Measurements from ENCODE around the gene SAE1. TPM values are rescaled to one million over a fixed set of nuclear protein-coding genes. Genes with fewer than 3 reads are reported as not detected.
"Not testable (repeated sequence)": the region's sequence is repeated elsewhere in the genome, so short reads cannot be mapped to it uniquely, and the experiment has no call there.

Gene SAE1
- total RNA-seq, 1 donor from 2014 or later: 41.9 TPM

DNA sequence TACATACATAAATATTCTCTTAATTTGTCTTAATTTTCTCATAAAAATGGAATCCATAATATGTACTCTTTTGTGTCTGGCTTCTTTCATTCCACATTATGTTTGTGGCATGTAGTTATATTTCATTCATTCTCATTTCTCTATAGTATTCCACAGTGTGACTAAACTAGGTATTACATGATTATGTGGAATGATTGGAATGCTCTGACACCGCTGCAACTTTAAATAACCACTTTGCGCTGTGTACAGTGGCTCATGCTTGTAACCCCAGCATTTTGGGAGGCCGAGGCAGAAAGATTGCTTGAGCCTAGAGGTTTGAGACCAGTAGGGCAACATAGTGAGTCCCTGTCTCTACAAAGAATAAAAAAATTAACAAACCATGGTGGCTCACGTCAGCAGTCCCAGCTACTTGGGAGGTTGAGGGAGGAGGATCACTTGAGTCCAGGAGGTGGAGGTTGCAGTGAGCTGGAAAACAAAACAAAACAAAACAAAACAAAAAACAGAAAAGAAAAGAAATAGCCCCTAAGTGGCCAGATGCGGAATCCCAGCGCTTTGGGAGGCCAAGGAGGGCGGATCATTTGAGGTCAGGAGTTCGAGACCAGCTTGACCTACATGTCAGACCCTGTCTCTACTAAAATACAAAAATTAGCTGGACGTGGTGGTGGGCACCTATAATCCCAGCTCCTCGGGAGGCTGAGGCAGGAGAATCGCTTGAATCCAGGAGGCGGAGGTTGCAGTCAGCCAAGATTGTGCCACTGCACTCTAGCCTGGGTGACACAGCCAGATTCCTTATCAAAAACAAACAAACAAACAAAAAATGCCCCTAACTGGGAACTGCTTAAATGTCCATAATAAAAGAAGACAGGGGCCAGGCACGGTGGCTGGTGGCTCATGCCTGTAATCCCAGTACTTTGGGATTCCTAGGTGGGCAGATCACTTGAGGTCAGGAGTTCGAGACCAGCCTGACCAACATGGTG lies 8.0 kb upstream of the SAE1 start:
- DNase-seq: peak; percentile 12
- peak; percentile 48 for ATAC-seq
- intact Hi-C loops (cut with micrococcal nuclease): no loop called here

GRCh38 chr19:47123406-47123805 lies 7.2 kb upstream of the SAE1 start:
- DNase-seq (no peak), ATAC-seq (no peak)
- intact Hi-C loops (cut with micrococcal nuclease): no loop called here

GRCh38 chr19:47124937-47125668 lies 5.5 kb upstream of the SAE1 start:
- DNase-seq (no peak), ATAC-seq (peak; percentile 73)
- intact Hi-C loops (cut with micrococcal nuclease): loop anchor here (2.0 kb wide), 1 partner anchor 46 kb away; no protein-coding TSS in a partner anchor

DNA sequence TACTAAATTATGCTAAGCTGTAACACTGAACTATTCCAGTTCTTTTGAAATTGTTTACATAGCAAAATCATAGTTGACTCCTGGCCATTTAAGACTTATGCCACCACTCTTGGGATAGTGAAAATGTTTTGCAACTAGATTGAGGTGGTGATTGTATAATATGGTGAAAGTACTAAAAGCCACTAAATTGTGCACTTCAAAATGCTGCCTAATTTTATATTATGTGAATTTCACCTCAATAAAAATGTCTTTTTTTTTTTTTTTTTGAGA lies 5.0 kb upstream of the SAE1 start:
- ATAC-seq: no peak
- intact Hi-C loops (cut with micrococcal nuclease): loop anchor here (2.0 kb wide), 1 partner anchor 47 kb away; no protein-coding TSS in a partner anchor
- DNase-seq: no peak

DNA sequence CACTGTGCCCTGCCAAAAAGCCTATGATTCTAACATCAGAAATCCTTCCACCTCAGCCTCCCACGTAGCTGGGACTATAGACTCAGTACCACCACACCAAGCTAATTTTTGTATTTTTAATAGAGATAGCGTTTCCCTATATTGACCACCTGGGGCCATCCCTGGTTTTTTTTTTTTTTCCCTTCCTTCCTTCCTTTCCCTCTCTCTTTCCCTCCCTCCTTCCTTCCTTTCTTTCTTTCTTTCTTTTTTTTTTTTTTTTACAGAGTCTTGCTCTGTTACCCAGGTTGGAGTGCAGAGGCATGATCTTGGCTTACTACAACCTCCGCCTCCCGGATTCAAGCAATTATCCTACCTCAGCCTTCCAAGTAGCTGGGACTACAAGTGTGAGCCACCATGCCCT lies 1.1 kb upstream of the SAE1 start:
- intact Hi-C loops (cut with micrococcal nuclease): no loop called here
- ATAC-seq (no peak), DNase-seq (no peak)

- intact Hi-C loops (cut with micrococcal nuclease): no loop called here
- ATAC-seq: no peak
- no peak for DNase-seq
Observed at GRCh38 chr19:47130120-47130588, 481 bp upstream of the SAE1 start.

GRCh38 chr19:47132194-47132852 lies 1.7 kb downstream of the SAE1 start:
- DNase-seq (no peak), ATAC-seq (no peak)
- intact Hi-C loops (cut with micrococcal nuclease): no loop called here

- DNase-seq (no peak), ATAC-seq (no peak)
- intact Hi-C loops (cut with micrococcal nuclease): no loop called here
Observed at GRCh38 chr19:47133021-47133471, 2.4 kb downstream of the SAE1 start.

DNA sequence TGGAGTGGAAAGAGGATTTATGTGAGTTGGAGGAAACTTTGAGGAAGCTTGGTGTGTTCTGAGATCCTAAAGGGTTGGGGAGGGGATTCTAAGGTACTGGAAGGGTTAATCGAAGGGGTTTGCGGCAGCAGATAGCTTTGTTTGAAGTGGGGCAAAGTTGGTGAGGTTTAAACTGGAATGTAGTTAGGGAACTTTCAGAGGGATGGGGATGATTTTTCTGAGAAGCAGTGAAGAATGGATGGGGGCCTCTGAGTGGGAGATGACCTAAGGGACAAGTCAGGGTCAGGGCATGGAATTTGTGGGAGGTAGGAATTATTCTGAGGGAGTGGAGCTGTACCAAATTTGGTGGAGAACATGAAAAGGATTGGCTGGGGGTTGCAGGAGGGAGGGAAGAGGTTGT lies 3.9 kb downstream of the SAE1 start:
- DNase-seq (no peak), ATAC-seq (no peak)
- intact Hi-C loops (cut with micrococcal nuclease): no loop called here

DNA sequence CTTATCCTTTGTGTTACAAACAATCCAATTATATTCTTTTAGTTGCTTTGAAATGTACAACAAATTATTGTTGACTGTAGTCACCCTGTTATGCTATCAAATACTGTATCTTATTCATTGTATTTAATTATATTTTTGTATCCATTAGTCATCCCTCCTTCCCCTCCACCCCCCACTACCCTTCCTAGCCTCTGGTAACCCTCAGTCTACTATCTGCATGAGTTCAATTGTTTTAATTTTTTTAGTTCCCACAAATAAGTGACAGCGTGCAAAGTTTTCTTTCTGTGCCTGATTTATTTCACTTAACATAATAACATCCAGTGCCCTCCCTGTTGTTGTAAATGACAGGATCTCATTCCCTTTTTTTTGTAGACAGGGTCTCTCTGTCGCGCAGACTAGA lies 4.5 kb downstream of the SAE1 start:
- ATAC-seq: no peak
- no peak for DNase-seq
- intact Hi-C loops (cut with micrococcal nuclease): no loop called here

DNA sequence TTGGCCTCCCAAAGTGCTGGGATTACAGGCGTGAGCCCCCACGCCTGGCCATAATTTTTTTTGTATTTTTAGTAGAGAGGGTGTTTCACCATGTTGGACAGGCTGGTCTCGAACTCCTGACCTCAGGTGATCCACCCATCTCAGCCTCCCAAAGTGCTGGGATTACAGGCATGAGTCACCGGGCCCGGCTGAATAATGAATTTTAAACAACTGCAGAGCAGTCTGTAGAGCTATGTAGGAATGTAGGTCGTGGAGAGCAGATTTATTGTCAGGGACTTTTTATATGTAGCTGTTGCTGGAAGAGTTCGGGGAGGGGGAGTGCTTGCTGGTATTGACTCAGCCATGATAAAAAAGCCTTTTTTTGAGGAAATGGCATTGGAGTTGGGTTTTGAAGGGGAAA lies 10.6 kb downstream of the SAE1 start:
- ATAC-seq; intact Hi-C loops (cut with micrococcal nuclease); DNase-seq: not testable (repeated sequence)

DNA sequence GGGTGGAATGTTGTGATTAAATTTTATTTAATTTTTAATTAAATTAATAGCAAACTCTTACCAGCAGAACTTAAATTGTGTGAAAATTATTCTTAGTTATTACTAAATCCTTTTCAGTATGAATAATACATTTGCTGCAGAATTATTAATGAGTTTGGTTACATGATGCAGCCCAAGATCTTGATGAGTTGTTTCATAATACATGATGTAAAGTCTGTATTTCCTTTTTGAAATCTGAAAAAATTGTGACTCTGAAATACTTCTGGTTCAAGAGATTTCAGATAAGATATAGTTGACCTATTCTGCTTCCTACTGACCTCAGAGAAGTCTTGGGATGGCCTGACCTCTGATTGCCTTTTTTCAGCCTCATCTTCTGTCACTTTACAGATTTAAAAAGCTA lies 11.1 kb downstream of the SAE1 start:
- intact Hi-C loops (cut with micrococcal nuclease): no loop called here
- no peak for ATAC-seq
- DNase-seq: no peak

GRCh38 chr19:47142779-47143178 lies 12.1 kb downstream of the SAE1 start:
- ATAC-seq (no peak), DNase-seq (no peak)
- intact Hi-C loops (cut with micrococcal nuclease): no loop called here

DNA sequence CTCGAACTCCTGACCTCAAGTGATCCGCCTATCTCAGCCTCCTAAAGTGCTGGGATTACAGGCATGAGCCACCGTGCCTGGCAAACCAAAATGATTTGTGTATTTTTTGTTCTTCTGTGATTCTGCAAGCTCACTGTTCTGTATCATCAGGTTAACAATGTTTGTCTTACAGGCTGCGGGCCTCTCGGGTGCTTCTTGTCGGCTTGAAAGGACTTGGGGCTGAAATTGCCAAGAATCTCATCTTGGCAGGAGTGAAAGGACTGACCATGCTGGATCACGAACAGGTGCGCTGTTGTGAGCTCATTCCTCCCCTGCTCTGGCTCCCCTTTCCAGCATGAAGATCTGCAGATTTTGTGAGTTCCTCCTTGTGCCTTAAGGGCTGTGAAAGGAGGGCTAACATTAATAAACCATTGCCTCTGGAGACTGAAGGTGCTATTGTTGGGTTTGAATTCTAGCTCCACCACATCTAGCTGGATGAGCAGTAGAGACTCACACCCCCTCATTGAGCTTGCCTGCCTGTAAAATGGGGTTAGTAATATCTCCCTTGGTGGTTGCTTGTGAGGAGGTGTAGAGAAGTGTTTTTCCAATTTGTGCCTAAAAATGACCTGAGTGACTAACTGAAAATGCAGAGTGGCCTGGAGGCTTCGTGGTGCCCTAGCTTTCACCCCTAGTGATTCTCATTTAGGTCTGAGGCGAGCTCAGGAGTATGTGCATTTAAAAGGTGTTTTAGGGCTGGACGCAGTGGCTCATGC lies 12.9 kb downstream of the SAE1 start:
- intact Hi-C loops (cut with micrococcal nuclease): no loop called here
- ATAC-seq (no peak), DNase-seq (no peak)

DNA sequence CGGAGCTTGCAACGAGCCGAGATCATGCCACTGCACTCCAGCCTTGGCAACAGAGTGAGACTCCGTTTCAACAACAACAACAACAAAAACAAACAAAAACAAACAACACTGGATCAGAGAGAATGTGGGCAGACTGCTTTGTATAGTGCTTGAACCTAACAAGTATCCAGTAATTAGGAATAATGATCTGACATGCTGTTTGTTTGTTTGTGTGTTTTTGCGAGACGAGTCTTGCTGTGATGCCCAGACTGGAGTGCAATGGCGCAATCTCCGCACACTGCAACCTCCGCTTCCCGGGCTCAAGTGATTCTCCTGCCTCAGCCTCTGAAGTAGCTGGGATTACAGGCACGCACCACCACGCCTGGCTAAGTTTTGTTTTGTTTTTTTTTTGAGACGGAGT lies 14.0 kb downstream of the SAE1 start:
- intact Hi-C loops (cut with micrococcal nuclease): no loop called here
- DNase-seq (no peak), ATAC-seq (no peak)

DNA sequence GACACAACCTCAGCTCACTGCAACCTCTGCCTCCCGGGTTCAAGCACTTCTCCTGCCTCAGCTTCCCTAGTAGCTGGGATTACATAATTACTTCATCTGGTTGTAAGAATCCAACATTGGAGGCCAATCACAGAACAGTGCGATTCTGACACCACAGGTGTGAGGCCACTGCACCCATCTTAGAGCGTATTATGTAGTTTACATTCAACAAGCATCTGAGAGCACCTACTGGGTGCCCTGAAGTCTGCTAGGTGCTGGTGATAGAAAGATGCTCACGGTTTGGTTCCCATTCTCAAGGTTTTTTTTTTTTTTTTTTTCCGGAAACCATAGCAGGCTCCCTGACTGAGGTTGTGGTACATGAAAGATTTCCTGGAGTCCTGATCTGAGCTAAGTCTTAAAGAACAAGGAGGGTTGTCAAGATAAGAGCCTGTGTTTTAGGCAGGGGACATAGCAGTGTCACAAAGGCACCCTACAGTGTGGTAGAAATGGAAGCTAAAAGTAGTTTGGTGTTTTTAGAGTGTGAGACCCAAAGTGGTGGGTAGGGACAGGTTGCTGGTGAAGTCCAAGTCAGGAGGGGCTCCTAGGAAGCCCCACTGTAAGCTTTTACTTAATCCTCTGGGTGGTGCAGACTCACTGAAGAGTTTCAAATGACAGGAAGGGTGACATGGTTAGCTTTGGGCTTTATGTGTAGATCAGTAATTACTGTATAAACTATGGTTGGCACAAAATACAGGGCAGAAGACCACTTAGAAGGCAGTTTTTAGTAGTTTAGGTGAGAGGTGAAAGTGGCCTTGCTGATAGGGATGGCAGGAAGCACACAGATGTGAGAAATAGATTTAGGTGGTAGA lies 15.2 kb downstream of the SAE1 start:
- no peak for ATAC-seq
- DNase-seq: no peak
- intact Hi-C loops (cut with micrococcal nuclease): no loop called here

- DNase-seq (no peak), ATAC-seq (no peak)
- intact Hi-C loops (cut with micrococcal nuclease): no loop called here
Observed at GRCh38 chr19:47146920-47147319, 16.3 kb downstream of the SAE1 start.

- no peak for DNase-seq
- intact Hi-C loops (cut with micrococcal nuclease): loop anchor here (5.0 kb wide), 1 partner anchor 96 kb away; no protein-coding TSS in a partner anchor
- no peak for ATAC-seq
Observed at GRCh38 chr19:47151627-47152026, 21.0 kb downstream of the SAE1 start.
